ENCODE results near the gene OCRL. TPM values are rescaled to one million over a fixed set of nuclear protein-coding genes. Genes with fewer than 3 reads are reported as not detected.
"Not testable (repeated sequence)": the region's sequence is repeated elsewhere in the genome, so short reads cannot be mapped to it uniquely, and the experiment has no call there.

Gene OCRL
- total RNA-seq, 4 donors from 2014 or later, result 7.2 to 34.7 (median 17.4) TPM

DNA sequence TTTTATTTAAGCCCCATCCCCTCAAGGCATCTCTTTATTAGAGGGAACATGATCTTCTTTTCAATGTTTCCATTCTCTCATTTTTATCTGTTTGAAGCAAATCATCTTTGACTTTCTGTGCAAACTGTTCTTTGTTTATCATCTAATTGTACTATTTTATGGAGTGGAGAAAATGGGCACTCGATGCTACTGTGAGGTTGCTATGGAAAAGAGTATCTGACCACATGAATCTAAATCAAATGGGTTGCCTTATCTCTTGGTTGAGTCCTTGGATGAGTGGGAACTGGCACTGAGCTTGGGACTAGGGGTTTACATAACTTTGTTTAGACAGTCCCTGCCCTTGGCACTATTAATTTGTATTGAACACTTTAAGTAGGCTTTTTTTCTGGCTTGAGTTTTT, 9.1 kb downstream of the OCRL start:
- no peaks in the 10 kb centered on the region for H3K9me3 ChIP-seq
- no peaks in the 10 kb centered on the region for H3K27me3 ChIP-seq
- H3K4me1 ChIP-seq, result no peaks in the 10 kb centered on the region
- H3K4me3 ChIP-seq, result no peak overlapping the region
- no peak for TF ChIP-seq POLR2A (IDR thresholded peaks at IDR 0.05)
- TF ChIP-seq, protein P1, sequence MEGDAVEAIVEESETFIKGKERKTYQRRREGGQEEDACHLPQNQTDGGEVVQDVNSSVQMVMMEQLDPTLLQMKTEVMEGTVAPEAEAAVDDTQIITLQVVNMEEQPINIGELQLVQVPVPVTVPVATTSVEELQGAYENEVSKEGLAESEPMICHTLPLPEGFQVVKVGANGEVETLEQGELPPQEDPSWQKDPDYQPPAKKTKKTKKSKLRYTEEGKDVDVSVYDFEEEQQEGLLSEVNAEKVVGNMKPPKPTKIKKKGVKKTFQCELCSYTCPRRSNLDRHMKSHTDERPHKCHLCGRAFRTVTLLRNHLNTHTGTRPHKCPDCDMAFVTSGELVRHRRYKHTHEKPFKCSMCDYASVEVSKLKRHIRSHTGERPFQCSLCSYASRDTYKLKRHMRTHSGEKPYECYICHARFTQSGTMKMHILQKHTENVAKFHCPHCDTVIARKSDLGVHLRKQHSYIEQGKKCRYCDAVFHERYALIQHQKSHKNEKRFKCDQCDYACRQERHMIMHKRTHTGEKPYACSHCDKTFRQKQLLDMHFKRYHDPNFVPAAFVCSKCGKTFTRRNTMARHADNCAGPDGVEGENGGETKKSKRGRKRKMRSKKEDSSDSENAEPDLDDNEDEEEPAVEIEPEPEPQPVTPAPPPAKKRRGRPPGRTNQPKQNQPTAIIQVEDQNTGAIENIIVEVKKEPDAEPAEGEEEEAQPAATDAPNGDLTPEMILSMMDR (IDR thresholded peaks at IDR 0.05), result no peak
- no peak for DNase-seq
- intact Hi-C loops (cut with DNase I; ENCODE audit: low total_unique reads), result no loop called here
- H3K27ac ChIP-seq, result no peak overlapping the region
- H3K36me3 ChIP-seq, result no peaks in the 10 kb centered on the region

DNA sequence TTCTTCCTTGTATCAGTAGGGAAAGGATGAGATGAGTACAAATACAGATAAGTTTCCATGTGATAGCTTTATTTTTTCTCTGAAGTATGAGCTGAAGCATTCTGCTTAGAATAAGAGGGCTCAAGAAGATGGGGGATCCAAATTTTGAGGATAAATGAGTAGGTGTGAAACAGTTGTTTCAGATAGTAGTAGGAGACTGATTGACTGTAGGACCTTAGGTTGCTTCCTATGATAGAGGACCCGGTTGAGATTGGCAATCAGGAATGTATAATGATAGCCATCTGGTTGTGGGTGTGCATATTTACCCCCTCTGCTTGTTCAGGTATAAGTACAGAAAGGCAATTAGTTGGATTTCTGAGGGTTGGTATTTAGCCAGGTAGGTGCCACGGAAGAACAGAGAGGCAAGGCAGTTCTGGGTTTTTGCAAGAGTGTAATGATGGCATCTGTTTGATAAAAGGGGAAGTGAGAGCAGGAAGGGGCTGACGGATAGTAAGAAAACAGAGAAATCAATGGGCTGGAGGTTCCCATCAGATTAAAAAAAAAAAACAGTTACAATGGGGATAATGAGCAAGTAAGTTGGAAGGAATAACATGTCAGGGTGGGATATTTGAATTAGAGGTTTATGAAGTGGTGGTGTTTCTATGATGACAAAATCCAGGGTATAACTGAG, 13.7 kb downstream of the OCRL start:
- intact Hi-C loops (cut with DNase I; ENCODE audit: low total_unique reads), result no loop called here
- Histone ChIP-seq H3K4me3 (no peak overlapping the region), H3K27me3 (no peaks in the 10 kb centered on the region), H3K36me3 (no peaks in the 10 kb centered on the region), H3K9me3 (no peaks in the 10 kb centered on the region), H3K27ac (no peak overlapping the region), H3K4me1 (no peaks in the 10 kb centered on the region)
- no peak for DNase-seq
- TF ChIP-seq, protein P1 (IDR thresholded peaks at IDR 0.05), result no peak
- no peak for TF ChIP-seq POLR2A (IDR thresholded peaks at IDR 0.05)

DNA sequence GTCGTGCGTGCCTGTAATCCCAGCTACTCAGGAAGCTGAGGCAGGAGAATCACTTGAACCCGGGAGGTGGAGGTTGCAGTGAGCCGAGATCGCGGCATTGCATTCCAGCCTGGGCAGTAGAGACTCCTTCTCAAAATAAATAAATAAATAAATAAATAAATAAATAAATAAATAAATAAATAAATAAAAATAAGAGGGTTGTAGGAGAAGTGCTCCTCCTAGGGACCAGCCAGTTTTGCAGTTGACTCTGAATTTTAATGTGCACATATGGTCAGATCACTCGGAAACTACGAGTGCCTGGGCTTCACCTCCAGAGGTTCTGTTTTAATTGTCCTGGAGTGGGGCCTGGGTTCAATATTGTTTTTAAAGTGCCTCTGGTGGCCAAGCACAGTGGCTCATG, 14.8 kb downstream of the OCRL start:
- DNase-seq; H3K36me3 ChIP-seq; H3K4me1 ChIP-seq; H3K4me3 ChIP-seq; H3K9me3 ChIP-seq; intact Hi-C loops (cut with DNase I; ENCODE audit: low total_unique reads); H3K27ac ChIP-seq; H3K27me3 ChIP-seq: not testable (repeated sequence)

GRCh38 chrX:129556806-129557315, 16.8 kb downstream of the OCRL start:
- no peaks in the 10 kb centered on the region for H3K36me3 ChIP-seq

GRCh38 chrX:129557844-129558480, 17.9 kb downstream of the OCRL start:
- DNase-seq, result no peak
- no peak overlapping the region for H3K4me3 ChIP-seq
- H3K27ac ChIP-seq, result no peak overlapping the region
- H3K36me3 ChIP-seq, result no peaks in the 10 kb centered on the region
- TF ChIP-seq, protein P1 (IDR thresholded peaks at IDR 0.05), result no peak
- no peak for TF ChIP-seq POLR2A (IDR thresholded peaks at IDR 0.05)
- intact Hi-C loops (cut with DNase I; ENCODE audit: low total_unique reads), result no loop called here
- H3K9me3 ChIP-seq, result no peaks in the 10 kb centered on the region
- H3K27me3 ChIP-seq, result no peaks in the 10 kb centered on the region
- no peaks in the 10 kb centered on the region for H3K4me1 ChIP-seq

More at GRCh38 chrX:129556806-129557315, 16.8 kb downstream of the OCRL start:
- no peak for DNase-seq
- Histone ChIP-seq H3K4me1 (no peaks in the 10 kb centered on the region), H3K4me3 (no peak overlapping the region), H3K27ac (no peak overlapping the region), H3K9me3 (no peaks in the 10 kb centered on the region), H3K27me3 (no peaks in the 10 kb centered on the region)
- intact Hi-C loops (cut with DNase I; ENCODE audit: low total_unique reads), result no loop called here
- TF ChIP-seq, protein P1 (IDR thresholded peaks at IDR 0.05), result no peak
- TF ChIP-seq POLR2A (IDR thresholded peaks at IDR 0.05), result no peak

Data from uterus (tissue), 4 donors.